PC-9 (cell line): ENCODE measurements around the gene OVCH2. TPM values are rescaled to one million over a fixed set of nuclear protein-coding genes. Genes with fewer than 3 reads are reported as not detected.
A peak's percentile ranks its signal among the peaks of the same experiment; 100 is the strongest.

Experiments
- BruUV-seq: library from RNA; stranded (reverse); fragments of 400-500 nt; replicated peaks from 2 replicates; lab custom pipeline; 2021; lab: Mats Ljungman, UMichigan
- CTCF ChIA-PET: fragments of 300-600 bp; sonication (Branson Sonifier 250); formaldehyde crosslinking; loops from one replicate; lab custom pipeline; 2022; ENCODE audit warnings: antibody characterized with exemption; lab: Charles Lee
- POLR2A ChIA-PET: fragments of 300-600 bp; sonication (Branson Sonifier 250); formaldehyde crosslinking; loops from one replicate; lab custom pipeline; 2022; ENCODE audit warnings: antibody characterized with exemption; ENCODE audit not compliant: unreplicated experiment; lab: Charles Lee
- DNase-seq, 2 experiments: peaks; one replicate each; pipeline versions ENCODE4 v3.0.0 to v3.0.0-alpha.2; 2015 to 2022; ENCODE audit warnings: mixed read lengths in 1 of 2
- H2AFZ ChIP-seq: fragments of 200-600 bp; sonication (generic); 2 replicates; pipeline ENCODE4 v1.8.1; 2017; ENCODE audit warnings: antibody characterized with exemption
- H3F3A ChIP-seq: fragments of 200-600 bp; sonication (generic); 2 replicates; pipeline ENCODE4 v1.8.1; 2017; ENCODE audit warnings: antibody characterized with exemption, mild to moderate bottlenecking, low read depth; ENCODE audit not compliant: insufficient read depth
- H3K27ac ChIP-seq: fragments of 200-600 bp; sonication (generic); 2 replicates; pipeline ENCODE4 v1.6.1; 2016; ENCODE audit warnings: mixed run types
- H3K27me3 ChIP-seq: fragments of 200-600 bp; sonication (generic); 2 replicates; pipeline ENCODE4 v1.6.1; 2016; ENCODE audit warnings: low read depth, mixed run types; ENCODE audit not compliant: insufficient read depth
- H3K36me3 ChIP-seq: fragments of 200-600 bp; sonication (generic); 2 replicates; pipeline ENCODE4 v1.6.1; 2016; ENCODE audit warnings: low read depth, mixed run types
- H3K4me1 ChIP-seq: fragments of 200-600 bp; sonication (generic); replicated peaks from 2 replicates; pipeline ENCODE4 v1.6.1; 2016; ENCODE audit warnings: mixed run types; ENCODE audit not compliant: insufficient read depth
- H3K4me2 ChIP-seq: fragments of 200-600 bp; sonication (generic); 2 replicates; pipeline ENCODE4 v1.6.1; 2017; ENCODE audit warnings: mixed run types
- H3K4me3 ChIP-seq: fragments of 200-600 bp; sonication (generic); 2 replicates; pipeline ENCODE4 v1.6.1; 2016; ENCODE audit warnings: mixed run types
- H3K79me2 ChIP-seq: fragments of 200-600 bp; sonication (generic); 2 replicates; pipeline ENCODE4 v1.6.1; 2017; ENCODE audit warnings: low read depth, mixed run types
- H3K9me2 ChIP-seq: fragments of 200-600 bp; sonication (generic); 2 replicates; pipeline ENCODE4 v1.8.1; 2017; ENCODE audit warnings: mild to moderate bottlenecking; ENCODE audit not compliant: insufficient read depth
- H3K9me3 ChIP-seq: fragments of 200-600 bp; sonication (generic); 2 replicates; pipeline ENCODE4 v1.8.1; 2016; ENCODE audit warnings: low read depth; ENCODE audit not compliant: insufficient read depth
- H4K20me1 ChIP-seq: fragments of 200-600 bp; sonication (generic); 2 replicates; pipeline ENCODE4 v1.8.1; 2017; ENCODE audit not compliant: insufficient read depth
- CTCF ChIP-seq: fragments of 200-600 bp; sonication (generic); conservative IDR thresholded peaks from 2 replicates; pipeline ENCODE4 v1.6.1; 2017; ENCODE audit warnings: mixed run types, antibody characterized with exemption, mild to moderate bottlenecking, moderate library complexity
- EZH2 ChIP-seq: fragments of 200-600 bp; sonication (generic); IDR thresholded peaks from 2 replicates; pipeline ENCODE4 v1.8.0; 2017; ENCODE audit warnings: antibody characterized with exemption, low read depth
- intact Hi-C: fragments of 100-400 bp; cut with micrococcal nuclease; formaldehyde crosslinking; loops from one replicate; pipeline ENCODE4 v1.10.0; 2022; ENCODE audit not compliant: unreplicated experiment
- total RNA-seq: library from RNA; stranded (reverse); gene quantifications from 2 replicates; pipeline ENCODE4 v1.2.3, GENCODE V29; 2021

Gene OVCH2
- total RNA-seq, 1 experiment from 2014 or later: 4.8 TPM

- H3K27me3 ChIP-seq: no peaks in the 10 kb centered on the region
Observed at GRCh38 chr11:7694235-7694634, 12.0 kb downstream of the OVCH2 start.

GRCh38 chr11:7692426-7692825 is 13.9 kb downstream of the OVCH2 start:
- BruUV-seq: no TSS peak
- H3K27me3 ChIP-seq: no peaks in the 10 kb centered on the region
- no peaks in the 10 kb centered on the region for H3K9me3 ChIP-seq
- ChIA-PET POLR2A (no interaction called here), CTCF (no interaction called here)
- no peaks in the 10 kb centered on the region for H3K79me2 ChIP-seq
- no peak for TF ChIP-seq CTCF
- TF ChIP-seq EZH2: no peak
- no peaks in the 10 kb centered on the region for H4K20me1 ChIP-seq
- intact Hi-C loops: no loop called here
- no peak for DNase-seq
- H3K36me3 ChIP-seq: no peaks in the 10 kb centered on the region
- H3K4me2 ChIP-seq: no peak overlapping the region
- no peaks in the 10 kb centered on the region for H3F3A ChIP-seq
- H3K4me3 ChIP-seq: no peak overlapping the region
- H3K4me1 ChIP-seq: no peaks in the 10 kb centered on the region
- H2AFZ ChIP-seq: no peak overlapping the region
- no peaks in the 10 kb centered on the region for H3K9me2 ChIP-seq
- no peak overlapping the region for H3K27ac ChIP-seq

More at GRCh38 chr11:7694235-7694634, 12.0 kb downstream of the OVCH2 start:
- Histone ChIP-seq H3K4me2 (peak overlapping the region; percentile 74), H3K36me3 (no peaks in the 10 kb centered on the region), H3K27ac (no peak overlapping the region), H3F3A (no peaks in the 10 kb centered on the region), H3K79me2 (no peaks in the 10 kb centered on the region), H3K4me1 (no peaks in the 10 kb centered on the region), H3K9me2 (no peaks in the 10 kb centered on the region), H4K20me1 (no peaks in the 10 kb centered on the region), H2AFZ (no peak overlapping the region; the same call in 1 of the 2 replicates), H3K9me3 (no peaks in the 10 kb centered on the region), H3K4me3 (peak overlapping the region; percentile 44; the same call in 1 of the 2 replicates)
- no TSS peak for BruUV-seq
- intact Hi-C loops: no loop called here
- no peak for DNase-seq
- ChIA-PET POLR2A (no interaction called here), CTCF (interaction anchor here (0.6 kb wide), 1 partner anchor 127 kb away, joined by 8 read pairs; no protein-coding TSS in a partner anchor)
- TF ChIP-seq CTCF (no peak), EZH2 (no peak)

GRCh38 chr11:7691759-7692350 is 14.4 kb downstream of the OVCH2 start:
- no TSS peak for BruUV-seq
- H3K4me1 ChIP-seq: no peaks in the 10 kb centered on the region

More at GRCh38 chr11:7691759-7692350, 14.4 kb downstream of the OVCH2 start:
- Histone ChIP-seq H4K20me1 (no peaks in the 10 kb centered on the region), H3K27ac (no peak overlapping the region), H3K79me2 (no peaks in the 10 kb centered on the region), H3K36me3 (no peaks in the 10 kb centered on the region), H3K9me2 (no peaks in the 10 kb centered on the region), H3K9me3 (no peaks in the 10 kb centered on the region), H3F3A (no peaks in the 10 kb centered on the region), H2AFZ (no peak overlapping the region), H3K27me3 (no peaks in the 10 kb centered on the region), H3K4me3 (no peak overlapping the region), H3K4me2 (no peak overlapping the region)
- peak in 1 of 2 experiments; percentile 65 for DNase-seq
- ChIA-PET CTCF (no interaction called here), POLR2A (no interaction called here)
- intact Hi-C loops: loop anchor here (1.0 kb wide), 1 partner anchor 121 kb away; no protein-coding TSS in a partner anchor
- TF ChIP-seq CTCF (no peak), EZH2 (no peak)
